Renal pelvis (tissue), 3 donors: ENCODE data around the gene TUNAR. TPM values are rescaled to one million over a fixed set of nuclear protein-coding genes. Genes with fewer than 3 reads are reported as not detected.

Source experiments
- polyA plus RNA-seq, 3 donors: library from polyadenylated mRNA; unstranded; fragments of 120-200 nt; gene quantifications; one replicate each; pipeline ENCODE4 v1.2.1, GENCODE V29; 2013; ENCODE audit not compliant: insufficient read length in 3 of 3

The TUNAR gene
- polyA plus RNA-seq, 3 donors = 0.31 to 0.50 (median 0.45) TPM

Other genes starting within 250 kb of the TUNAR start
- under 1 TPM in 2 of 3 donors, not detected in 1; 0.30 to 0.40 TPM for gene TCL1B, start 190.4 kb upstream of the TUNAR start, polyA plus RNA-seq
- gene TCL1A, start 162.7 kb upstream of the TUNAR start, polyA plus RNA-seq = 1 to 10 TPM in 1 of 3 donors, under 1 TPM in 2; 0.50 to 1.8 (median 0.75) TPM
- gene C14orf132, start 162.5 kb downstream of the TUNAR start, polyA plus RNA-seq = 10 to 100 TPM; 28.4 to 32.2 (median 30.7) TPM